Smooth muscle cell (in vitro differentiated cells): Measurements from ENCODE around the gene PSMB9. TPM values are rescaled to one million over a fixed set of nuclear protein-coding genes. Genes with fewer than 3 reads are reported as not detected.
A peak's percentile ranks its signal among the peaks of the same experiment; 100 is the strongest.

Source experiments
- DNase-seq: peaks from one replicate; lab custom pipeline; 2025; ENCODE audit not compliant: unreplicated experiment; lab: John Stamatoyannopoulos, UW
- H2AFZ ChIP-seq: fragments of 200-600 bp; sonication (generic); 2 replicates; pipeline ENCODE4 v1.6.0; 2016; ENCODE audit warnings: antibody characterized with exemption, low read depth, mild to moderate bottlenecking
- H3F3A ChIP-seq: fragments of 200-600 bp; sonication (generic); 2 replicates; pipeline ENCODE4 v1.6.0; 2017; ENCODE audit warnings: antibody characterized with exemption, low read depth
- H3K27ac ChIP-seq: fragments of 200-600 bp; sonication (generic); 2 replicates; pipeline ENCODE4 v1.5.1; 2016; ENCODE audit warnings: low read depth, mild to moderate bottlenecking
- H3K27me3 ChIP-seq: fragments of 200-600 bp; sonication (generic); 2 replicates; pipeline ENCODE4 v1.6.1; 2016; ENCODE audit warnings: low read depth, mild to moderate bottlenecking
- H3K36me3 ChIP-seq: fragments of 200-600 bp; sonication (generic); 2 replicates; pipeline ENCODE4 v1.5.1; 2016; ENCODE audit warnings: low read depth
- H3K4me1 ChIP-seq: fragments of 200-600 bp; sonication (generic); 2 replicates; pipeline ENCODE4 v1.5.1; 2016; ENCODE audit warnings: low read depth
- H3K4me2 ChIP-seq: fragments of 200-600 bp; sonication (generic); 2 replicates; pipeline ENCODE4 v1.6.0; 2016; ENCODE audit warnings: mild to moderate bottlenecking
- H3K4me3 ChIP-seq: fragments of 200-600 bp; sonication (generic); 2 replicates; pipeline ENCODE4 v1.5.1; 2016; ENCODE audit warnings: mild to moderate bottlenecking
- H3K79me2 ChIP-seq: fragments of 200-600 bp; sonication (generic); 2 replicates; pipeline ENCODE4 v1.6.0; 2016; ENCODE audit warnings: low read depth, mild to moderate bottlenecking
- H3K9ac ChIP-seq: fragments of 200-600 bp; sonication (generic); 2 replicates; pipeline ENCODE4 v1.6.0; 2016; ENCODE audit warnings: low read depth
- H3K9me3 ChIP-seq: fragments of 200-600 bp; sonication (generic); replicated peaks from 2 replicates; pipeline ENCODE4 v1.5.1; 2016; ENCODE audit warnings: low read depth
- H4K20me1 ChIP-seq: fragments of 200-600 bp; sonication (generic); 2 replicates; pipeline ENCODE4 v1.6.0; 2016; ENCODE audit warnings: low read depth
- WGBS: methylation state at CpG from one replicate; pipeline ENCODE4 v1.1.7; 2016; ENCODE audit warnings: low lambda C conversion rate; 5-methylcytosine and 5-hydroxymethylcytosine counted together
- polyA plus RNA-seq: library from polyadenylated mRNA; unstranded; fragments of >200 nt; fragmentation: Nextera tagmentation; extraction: Ambion mirVana; gene quantifications from 2 replicates; pipeline ENCODE4 v1.2.1, GENCODE V29; 2016
- total RNA-seq: library from RNA; depleted of rRNA; stranded (reverse); fragments of >200 nt; gene quantifications from 2 replicates; pipeline ENCODE4 v1.2.3, GENCODE V29; 2014
- TF ChIP-seq, protein P1 (sequence below): fragments of 200-600 bp; sonication (generic); IDR thresholded peaks from 2 replicates; pipeline ENCODE4 v1.5.1; 2017; ENCODE audit warnings: borderline replicate concordance, mild to moderate bottlenecking, antibody characterized with exemption; ENCODE audit not compliant: insufficient read depth, poor library complexity, severe bottlenecking

Gene PSMB9
- total and polyA plus RNA-seq, 2 experiments from 2014 or later = 2.2 TPM; not detected in 1

GRCh38 chr6:32833664-32834063, 20.3 kb upstream of the PSMB9 start:
- no peaks in the 10 kb centered on the region for H3K9me3 ChIP-seq
- TF ChIP-seq, protein P1, sequence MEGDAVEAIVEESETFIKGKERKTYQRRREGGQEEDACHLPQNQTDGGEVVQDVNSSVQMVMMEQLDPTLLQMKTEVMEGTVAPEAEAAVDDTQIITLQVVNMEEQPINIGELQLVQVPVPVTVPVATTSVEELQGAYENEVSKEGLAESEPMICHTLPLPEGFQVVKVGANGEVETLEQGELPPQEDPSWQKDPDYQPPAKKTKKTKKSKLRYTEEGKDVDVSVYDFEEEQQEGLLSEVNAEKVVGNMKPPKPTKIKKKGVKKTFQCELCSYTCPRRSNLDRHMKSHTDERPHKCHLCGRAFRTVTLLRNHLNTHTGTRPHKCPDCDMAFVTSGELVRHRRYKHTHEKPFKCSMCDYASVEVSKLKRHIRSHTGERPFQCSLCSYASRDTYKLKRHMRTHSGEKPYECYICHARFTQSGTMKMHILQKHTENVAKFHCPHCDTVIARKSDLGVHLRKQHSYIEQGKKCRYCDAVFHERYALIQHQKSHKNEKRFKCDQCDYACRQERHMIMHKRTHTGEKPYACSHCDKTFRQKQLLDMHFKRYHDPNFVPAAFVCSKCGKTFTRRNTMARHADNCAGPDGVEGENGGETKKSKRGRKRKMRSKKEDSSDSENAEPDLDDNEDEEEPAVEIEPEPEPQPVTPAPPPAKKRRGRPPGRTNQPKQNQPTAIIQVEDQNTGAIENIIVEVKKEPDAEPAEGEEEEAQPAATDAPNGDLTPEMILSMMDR = no peak
- no peaks in the 10 kb centered on the region for H4K20me1 ChIP-seq
- H2AFZ ChIP-seq = no peak overlapping the region
- no peaks in the 10 kb centered on the region for H3K36me3 ChIP-seq
- no peaks in the 10 kb centered on the region for H3F3A ChIP-seq
- DNase-seq = no peak
- H3K4me1 ChIP-seq = no peaks in the 10 kb centered on the region
- no peak overlapping the region for H3K4me3 ChIP-seq
- 91% methylated on average over 5 of the region's 5 CpGs for WGBS
- H3K27me3 ChIP-seq = no peaks in the 10 kb centered on the region
- H3K27ac ChIP-seq = no peak overlapping the region
- H3K9ac ChIP-seq = no peak overlapping the region
- H3K4me2 ChIP-seq = no peak overlapping the region
- no peaks in the 10 kb centered on the region for H3K79me2 ChIP-seq

DNA sequence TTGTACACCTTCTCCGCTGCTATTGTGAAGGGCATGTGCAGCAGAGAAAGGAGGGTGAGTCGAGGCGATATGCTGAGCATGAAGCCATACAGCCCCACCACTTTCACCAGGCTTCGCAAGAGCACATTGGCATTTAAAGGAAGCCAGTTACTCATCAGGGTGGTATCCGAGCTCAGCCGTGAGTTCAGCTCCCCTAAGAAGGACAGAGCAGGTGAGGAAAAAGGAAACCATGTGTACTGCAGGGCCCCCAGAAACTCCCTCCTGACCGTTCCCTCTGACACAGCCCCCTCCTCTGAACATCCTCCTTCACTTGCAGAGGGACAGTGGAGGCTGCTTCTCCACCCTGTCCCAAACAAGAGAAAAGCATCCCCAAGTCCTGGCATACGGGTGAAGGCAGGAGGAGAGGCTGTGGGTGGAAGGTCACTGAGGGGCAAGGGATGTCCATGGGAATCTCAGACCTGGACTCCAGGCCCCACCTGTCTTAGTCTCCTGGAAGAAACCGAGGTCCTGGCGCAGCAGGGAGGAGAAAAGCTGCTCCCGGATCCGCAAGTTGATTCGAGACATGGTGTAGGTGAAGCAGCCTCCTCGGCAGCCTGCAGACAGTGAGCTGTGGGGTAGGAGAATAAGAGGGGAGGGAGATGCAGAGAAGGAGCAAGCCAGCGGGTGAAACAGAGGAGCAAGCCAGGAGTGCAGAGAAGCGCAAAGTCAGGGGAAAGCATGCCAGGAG, 18.7 kb upstream of the PSMB9 start:
- Histone ChIP-seq H3K4me3 (no peak overlapping the region), H2AFZ (no peak overlapping the region), H3K79me2 (no peaks in the 10 kb centered on the region), H3K4me2 (no peak overlapping the region), H3K4me1 (no peaks in the 10 kb centered on the region), H3K9ac (no peak overlapping the region), H3K9me3 (no peaks in the 10 kb centered on the region), H3K27me3 (no peaks in the 10 kb centered on the region), H3F3A (no peaks in the 10 kb centered on the region), H3K36me3 (no peaks in the 10 kb centered on the region), H4K20me1 (no peaks in the 10 kb centered on the region), H3K27ac (no peak overlapping the region)
- 91% methylated on average over 16 of the region's 16 CpGs for WGBS
- DNase-seq = no peak
- TF ChIP-seq, protein P1 = no peak

DNA sequence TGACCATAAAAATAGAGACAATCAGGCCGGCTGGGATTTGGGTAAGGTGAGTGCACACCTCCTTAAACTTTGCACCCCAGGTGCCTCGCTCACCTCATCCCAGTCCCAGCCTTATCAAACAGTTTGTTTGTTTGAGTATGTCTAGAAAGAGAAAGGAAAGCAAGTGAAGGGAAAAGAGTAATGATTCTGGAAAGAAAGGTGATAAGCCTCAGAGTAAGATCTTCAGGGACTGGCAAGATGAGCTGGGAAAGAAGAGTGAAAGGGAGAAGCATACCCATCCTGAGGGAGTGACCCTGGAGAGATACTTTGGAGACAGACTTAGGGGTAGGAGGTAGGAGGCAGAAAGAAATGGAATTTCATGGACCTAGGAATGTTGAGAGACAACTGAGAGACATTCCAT, 17.1 kb upstream of the PSMB9 start:
- no peaks in the 10 kb centered on the region for H4K20me1 ChIP-seq
- WGBS = 94% methylated on average over 2 of the region's 2 CpGs
- no peak overlapping the region for H2AFZ ChIP-seq
- TF ChIP-seq, protein P1 = no peak
- H3K27ac ChIP-seq = no peak overlapping the region
- no peak for DNase-seq
- H3K9ac ChIP-seq = no peak overlapping the region
- no peaks in the 10 kb centered on the region for H3K79me2 ChIP-seq
- H3K9me3 ChIP-seq = no peaks in the 10 kb centered on the region
- no peak overlapping the region for H3K4me2 ChIP-seq
- no peaks in the 10 kb centered on the region for H3K4me1 ChIP-seq
- H3K27me3 ChIP-seq = peaks cover under 1% of the 10 kb centered on the region
- no peak overlapping the region for H3K4me3 ChIP-seq
- no peaks in the 10 kb centered on the region for H3F3A ChIP-seq
- no peaks in the 10 kb centered on the region for H3K36me3 ChIP-seq

DNA sequence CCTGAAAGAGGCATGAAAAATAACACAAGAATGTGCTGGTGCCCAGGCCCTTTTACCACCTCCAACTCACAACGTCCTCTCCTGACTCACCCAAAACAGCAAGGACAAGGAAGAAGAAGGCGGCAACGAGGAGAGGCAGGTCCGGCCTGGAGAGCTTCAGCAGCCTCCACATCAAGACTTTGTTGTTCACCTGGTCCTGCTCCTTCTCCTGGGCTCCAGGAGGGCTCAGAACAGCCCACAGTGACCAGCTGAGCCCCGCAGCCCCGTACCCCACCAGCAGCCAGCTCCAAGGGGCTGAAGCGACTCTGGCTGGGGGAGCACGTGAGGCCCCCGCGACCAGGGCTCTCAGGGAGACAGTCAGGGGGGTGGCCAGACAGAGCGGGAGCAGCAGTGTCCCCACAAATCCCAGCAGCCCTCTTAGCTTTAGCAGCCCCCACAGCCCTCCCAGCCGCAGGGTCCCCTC, 16.3 kb upstream of the PSMB9 start:
- Histone ChIP-seq H4K20me1 (no peaks in the 10 kb centered on the region), H3K9ac (no peak overlapping the region), H2AFZ (peak overlapping the region; percentile 81), H3K9me3 (no peaks in the 10 kb centered on the region), H3K36me3 (no peaks in the 10 kb centered on the region), H3K79me2 (no peaks in the 10 kb centered on the region), H3K27ac (peak overlapping the region; percentile 74), H3K4me3 (peak overlapping the region; percentile 95), H3K27me3 (peaks cover 9% of the 10 kb centered on the region), H3K4me1 (no peaks in the 10 kb centered on the region), H3K4me2 (peak overlapping the region; percentile 90), H3F3A (no peaks in the 10 kb centered on the region)
- WGBS = 44% methylated on average over 12 of the region's 12 CpGs
- TF ChIP-seq, protein P1 = no peak
- no peak for DNase-seq
